Duodenal mucosa (tissue), 2 donors: ENCODE results near the gene EDC4.

Source experiments
- H3K27ac ChIP-seq: one replicate; pipeline ENCODE4 v1.7.0; 2013; ENCODE audit warnings: low read depth, low read length
- H3K27me3 ChIP-seq, 2 donors: one replicate each; pipeline ENCODE4 v1.7.0; 2013; ENCODE audit warnings: low read length in 2 of 2, control low read depth in 1 of 2; ENCODE audit not compliant: insufficient read depth in 2 of 2, control insufficient read depth in 1 of 2
- H3K36me3 ChIP-seq, 2 donors: one replicate each; pipeline ENCODE4 v1.7.0; 2013; ENCODE audit warnings: low read length in 2 of 2, control low read depth in 1 of 2; ENCODE audit not compliant: insufficient read depth in 2 of 2, control insufficient read depth in 1 of 2
- H3K4me1 ChIP-seq, 2 donors: one replicate each; pipeline ENCODE4 v1.7.0; 2013; ENCODE audit warnings: low read length in 2 of 2, control low read depth in 1 of 2; ENCODE audit not compliant: insufficient read depth in 2 of 2, control insufficient read depth in 1 of 2
- H3K4me3 ChIP-seq, 2 donors: one replicate each; pipeline ENCODE4 v1.7.0; 2013; ENCODE audit warnings: low read length in 2 of 2, low read depth in 1 of 2
- H3K9ac ChIP-seq, 2 donors: one replicate each; pipeline ENCODE4 v1.7.0; 2013; ENCODE audit warnings: low read length in 2 of 2, low read depth in 1 of 2
- H3K9me3 ChIP-seq, 2 donors: one replicate each; pipeline ENCODE4 v1.7.0; 2013; ENCODE audit warnings: low read length in 2 of 2, control low read depth in 1 of 2; ENCODE audit not compliant: control insufficient read depth in 1 of 2

EDC4 gene

DNA sequence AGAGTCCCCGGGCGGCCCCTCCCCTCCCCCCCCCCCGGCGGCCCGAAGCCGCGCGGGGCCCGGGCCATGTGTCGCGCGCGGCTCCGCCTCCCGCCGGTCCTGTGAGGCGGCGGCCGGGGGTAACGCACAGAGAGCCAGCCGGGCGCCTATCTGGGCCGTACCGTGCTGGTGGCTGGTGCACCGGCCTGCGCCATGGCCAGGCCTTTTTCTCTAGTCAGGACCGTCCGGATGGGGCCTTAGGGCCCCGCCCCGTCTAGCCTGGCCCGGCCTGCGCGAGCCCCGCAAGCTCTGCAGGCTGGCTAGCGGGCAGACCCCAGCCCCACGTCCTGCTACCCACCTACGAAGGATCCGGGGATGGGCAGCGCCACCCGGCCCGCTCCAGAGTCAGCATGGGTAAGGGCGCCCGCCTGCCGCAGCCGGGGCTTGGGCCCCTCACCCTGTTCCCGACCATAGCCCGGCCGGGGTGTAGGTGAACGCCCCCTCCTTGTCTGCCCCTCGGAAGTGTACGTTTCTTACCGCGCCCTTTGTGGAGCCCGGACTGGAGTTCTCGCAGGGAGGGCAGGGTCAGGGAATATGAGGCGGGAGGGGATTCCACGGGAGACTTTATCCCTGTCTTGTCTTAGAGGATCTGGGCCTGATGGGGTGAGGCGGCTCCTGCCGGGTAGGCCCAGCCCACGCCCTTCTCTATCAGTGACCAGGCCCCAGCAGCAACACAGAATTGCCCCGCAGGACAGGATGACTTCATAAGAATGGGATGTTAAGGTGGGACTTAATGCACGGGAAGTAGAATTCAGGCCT is 25.6 kb upstream of the EDC4 start, which contains the start of gene CENPT:
Gene CENPT, minus strand, starts transcription at position 630 of the 798 bp plus-strand sequence. CDS start 13,834 bp downstream, outside the sequence.
- Histone ChIP-seq H3K9ac (peak within 1 kb of the TSS; percentile 81), H3K36me3 (no peaks in the 10 kb centered on the region), H3K27ac (peak within 1 kb of the TSS; percentile 82), H3K27me3 (no peaks in the 10 kb centered on the region), H3K9me3 (no peaks in the 10 kb centered on the region), H3K4me1 (peaks cover 38 to 46% of the 10 kb centered on the region in 2 donors), H3K4me3 (peak within 1 kb of the TSS; percentile 81 to 88)

- Histone ChIP-seq H3K4me3 (peak overlapping the region; percentile 81 to 88), H3K27me3 (no peaks in the 10 kb centered on the region), H3K9ac (peak overlapping the region in 1 of 2 donors; percentile 81), H3K9me3 (no peaks in the 10 kb centered on the region), H3K36me3 (no peaks in the 10 kb centered on the region), H3K27ac (no peak overlapping the region), H3K4me1 (peaks cover 38 to 41% of the 10 kb centered on the region in 2 donors)
Measured at GRCh38 chr16:67848118-67848517, 24.7 kb upstream of the EDC4 start.

DNA sequence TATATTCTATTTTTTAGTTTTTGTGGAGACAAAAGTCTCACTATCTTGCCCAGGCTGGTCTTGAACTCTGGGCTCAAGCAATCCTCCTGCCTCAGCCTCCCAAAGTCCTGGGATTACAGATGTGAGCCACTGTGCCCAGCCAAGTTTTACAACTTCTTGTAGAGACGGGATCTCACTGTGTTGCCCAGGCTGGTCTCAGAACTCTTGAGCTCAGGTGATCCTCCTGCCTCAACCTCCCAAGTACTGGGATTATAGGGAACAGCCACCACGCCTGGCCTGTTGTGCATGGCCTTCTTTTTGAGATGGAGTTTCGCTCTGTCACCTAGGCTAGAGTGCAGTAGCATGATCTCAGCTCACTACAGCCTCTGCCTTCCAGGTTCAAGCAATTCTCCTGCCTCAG is 19.2 kb upstream of the EDC4 start:
- Histone ChIP-seq H3K9ac (no peak overlapping the region), H3K27me3 (no peaks in the 10 kb centered on the region), H3K4me1 (peaks cover 17 to 23% of the 10 kb centered on the region in 2 donors), H3K36me3 (no peaks in the 10 kb centered on the region), H3K4me3 (no peak overlapping the region), H3K27ac (no peak overlapping the region), H3K9me3 (no peaks in the 10 kb centered on the region)

- H3K27me3 ChIP-seq: no peaks in the 10 kb centered on the region
- H3K9me3 ChIP-seq: no peaks in the 10 kb centered on the region
- H3K36me3 ChIP-seq: peaks cover 3 to 4% of the 10 kb centered on the region in 2 donors
- H3K4me1 ChIP-seq: peaks cover 17 to 26% of the 10 kb centered on the region in 2 donors
- H3K27ac ChIP-seq: no peak overlapping the region
- no peak overlapping the region for H3K4me3 ChIP-seq
- no peak overlapping the region for H3K9ac ChIP-seq
Measured at GRCh38 chr16:67855789-67856188, 17.1 kb upstream of the EDC4 start.

DNA sequence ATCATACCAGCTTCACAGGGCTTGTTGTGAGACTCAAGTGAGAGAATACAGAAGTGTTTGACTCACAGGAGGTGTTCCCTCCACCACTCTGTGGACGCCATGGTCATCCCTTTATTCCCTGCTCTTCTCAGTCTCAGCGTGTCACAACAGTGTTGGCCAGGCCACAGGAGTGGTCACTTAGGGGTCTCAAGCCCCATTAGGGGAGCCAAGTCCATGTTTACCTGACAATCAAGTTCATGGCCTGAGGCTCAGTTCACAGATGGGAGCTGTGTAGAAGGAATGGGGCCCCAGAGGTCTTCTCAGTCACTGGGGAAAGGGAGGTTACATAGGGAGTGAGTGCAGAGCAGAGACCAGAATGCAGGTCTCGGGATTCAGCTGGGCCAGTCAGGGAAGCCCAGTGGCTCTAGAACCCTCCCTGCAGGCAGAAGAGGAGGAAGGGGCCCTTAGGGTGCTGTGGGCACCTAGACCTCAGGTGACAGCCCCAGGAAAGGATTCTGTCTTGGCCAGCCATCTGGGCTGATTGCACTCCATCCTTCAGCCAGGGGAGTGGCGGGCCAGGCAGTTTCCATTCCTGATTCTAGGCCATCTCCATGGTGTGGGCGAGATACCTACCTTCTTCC is 15.8 kb upstream of the EDC4 start:
- Histone ChIP-seq H3K9me3 (no peaks in the 10 kb centered on the region), H3K9ac (peak overlapping the region in 1 of 2 donors; percentile 21), H3K27me3 (no peaks in the 10 kb centered on the region), H3K36me3 (peaks cover 3 to 12% of the 10 kb centered on the region in 2 donors), H3K27ac (peak overlapping the region; percentile 20), H3K4me1 (peaks cover 17 to 26% of the 10 kb centered on the region in 2 donors), H3K4me3 (no peak overlapping the region)

GRCh38 chr16:67857547-67858233 is 15.2 kb upstream of the EDC4 start:
- Histone ChIP-seq H3K4me3 (no peak overlapping the region), H3K4me1 (peaks cover 17 to 26% of the 10 kb centered on the region in 2 donors), H3K9me3 (no peaks in the 10 kb centered on the region), H3K9ac (peak overlapping the region in 1 of 2 donors; percentile 49), H3K27me3 (no peaks in the 10 kb centered on the region), H3K36me3 (peaks cover 3 to 16% of the 10 kb centered on the region in 2 donors), H3K27ac (peak overlapping the region; percentile 63)

DNA sequence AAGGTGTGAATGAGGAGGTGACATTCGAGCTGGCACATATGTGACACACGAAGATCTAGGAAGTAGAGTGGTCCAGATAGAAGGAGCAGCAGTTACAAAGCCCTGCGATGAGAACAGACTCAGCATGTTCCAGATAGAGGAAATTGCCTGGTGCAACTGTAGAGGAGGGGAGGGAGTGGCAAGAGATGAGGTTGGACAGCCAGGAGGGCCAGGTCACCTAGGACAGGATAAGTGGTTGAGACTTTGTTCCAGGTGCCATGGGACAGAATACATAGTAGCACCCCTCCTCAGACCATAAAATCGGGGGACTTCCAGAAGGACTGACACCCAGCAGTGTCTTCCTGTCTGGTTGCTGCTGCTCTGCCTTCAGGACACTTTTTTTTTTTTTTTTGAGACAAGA is 14.4 kb upstream of the EDC4 start:
- Histone ChIP-seq H3K9me3 (no peaks in the 10 kb centered on the region), H3K27ac (peak overlapping the region; percentile 63), H3K4me1 (peaks cover 17 to 26% of the 10 kb centered on the region in 2 donors), H3K9ac (peak overlapping the region in 1 of 2 donors; percentile 49), H3K4me3 (no peak overlapping the region), H3K36me3 (peaks cover 3 to 25% of the 10 kb centered on the region in 2 donors), H3K27me3 (no peaks in the 10 kb centered on the region)

- no peak overlapping the region for H3K27ac ChIP-seq
- H3K4me3 ChIP-seq: no peak overlapping the region
- H3K9me3 ChIP-seq: no peaks in the 10 kb centered on the region
- H3K27me3 ChIP-seq: no peaks in the 10 kb centered on the region
- peaks cover 17 to 23% of the 10 kb centered on the region in 2 donors for H3K4me1 ChIP-seq
- H3K36me3 ChIP-seq: peaks cover 3 to 36% of the 10 kb centered on the region in 2 donors
- H3K9ac ChIP-seq: no peak overlapping the region
Measured at GRCh38 chr16:67860589-67861398, 12.1 kb upstream of the EDC4 start.

DNA sequence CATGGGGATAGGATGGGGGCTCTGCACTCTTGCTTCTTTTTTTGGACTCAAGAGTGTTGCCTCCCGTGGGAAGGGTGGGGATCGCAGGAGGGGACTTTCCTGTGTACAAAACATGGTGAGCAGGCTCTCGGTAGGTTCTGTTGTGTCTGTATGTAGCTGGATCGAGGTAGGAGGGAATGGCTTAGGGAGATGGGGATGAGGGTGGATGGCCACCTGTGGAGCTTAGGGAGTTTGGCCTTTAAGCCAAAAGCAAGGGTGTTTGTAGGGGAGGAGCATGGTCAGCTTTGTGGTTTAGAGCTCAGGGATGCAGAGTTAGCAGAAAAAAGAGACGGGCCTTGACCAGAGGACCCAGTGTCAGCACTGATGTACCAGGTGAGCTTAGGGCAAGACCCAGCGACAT is 11.0 kb upstream of the EDC4 start:
- no peak overlapping the region for H3K4me3 ChIP-seq
- no peak overlapping the region for H3K9ac ChIP-seq
- no peak overlapping the region for H3K27ac ChIP-seq
- H3K9me3 ChIP-seq: no peaks in the 10 kb centered on the region
- peaks cover 15 to 21% of the 10 kb centered on the region in 2 donors for H3K4me1 ChIP-seq
- no peaks in the 10 kb centered on the region for H3K27me3 ChIP-seq
- H3K36me3 ChIP-seq: peaks cover 3 to 42% of the 10 kb centered on the region in 2 donors
